ENCODE measurements around the gene HIC1. TPM values are rescaled to one million over a fixed set of nuclear protein-coding genes. Genes with fewer than 3 reads are reported as not detected.
A peak's percentile ranks its signal among the peaks of the same experiment; 100 is the strongest.

The HIC1 gene
- polyA plus RNA-seq, 1 experiment: 15.1 TPM

DNA sequence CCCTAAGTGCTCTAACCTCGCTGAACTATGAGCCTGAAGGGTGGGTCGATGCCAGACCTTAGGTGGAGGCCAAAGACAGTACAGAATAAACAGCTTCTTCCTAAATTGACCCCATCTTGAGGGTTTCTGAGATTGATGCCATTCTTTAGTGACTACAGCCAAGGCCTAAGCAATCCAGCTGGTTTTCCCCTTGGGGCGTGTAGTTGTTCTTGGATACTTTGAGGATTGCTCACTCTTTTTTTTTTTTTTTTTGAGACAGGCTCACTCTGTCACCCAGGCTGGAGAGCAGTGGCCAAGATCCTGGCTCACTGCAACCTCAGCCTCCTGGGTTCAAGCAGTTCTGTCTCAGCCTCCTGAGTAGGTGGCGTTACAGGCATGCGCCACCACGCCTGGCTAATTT is 11.1 kb upstream of the HIC1 start:
- ChIA-PET POLR2A (interaction anchor here (0.5 to 0.7 kb wide), 2 partner anchors 24 to 401 kb away, joined by 7 to 11 read pairs; no protein-coding TSS in a partner anchor), CTCF (interaction anchor here (0.6 to 2.0 kb wide), 3 partner anchors 135 to 438 kb away, joined by 3 to 6 read pairs (median 4); no protein-coding TSS in a partner anchor)
- Histone ChIP-seq H3K36me3 (ENCODE audit: control insufficient read depth, insufficient read depth, low read length) (peaks cover 10% of the 10 kb centered on the region), H3K4me3 (ENCODE audit: low read depth, low read length) (no peak overlapping the region), H3K27me3 (ENCODE audit: control insufficient read depth, insufficient read depth, low read length) (no peaks in the 10 kb centered on the region)
- TF ChIP-seq CTCF (IDR thresholded peaks at IDR 0.05; ENCODE audit: insufficient read depth, low read depth, low read length): no peak
- no peak for DNase-seq (ENCODE audit: low read depth)

DNA sequence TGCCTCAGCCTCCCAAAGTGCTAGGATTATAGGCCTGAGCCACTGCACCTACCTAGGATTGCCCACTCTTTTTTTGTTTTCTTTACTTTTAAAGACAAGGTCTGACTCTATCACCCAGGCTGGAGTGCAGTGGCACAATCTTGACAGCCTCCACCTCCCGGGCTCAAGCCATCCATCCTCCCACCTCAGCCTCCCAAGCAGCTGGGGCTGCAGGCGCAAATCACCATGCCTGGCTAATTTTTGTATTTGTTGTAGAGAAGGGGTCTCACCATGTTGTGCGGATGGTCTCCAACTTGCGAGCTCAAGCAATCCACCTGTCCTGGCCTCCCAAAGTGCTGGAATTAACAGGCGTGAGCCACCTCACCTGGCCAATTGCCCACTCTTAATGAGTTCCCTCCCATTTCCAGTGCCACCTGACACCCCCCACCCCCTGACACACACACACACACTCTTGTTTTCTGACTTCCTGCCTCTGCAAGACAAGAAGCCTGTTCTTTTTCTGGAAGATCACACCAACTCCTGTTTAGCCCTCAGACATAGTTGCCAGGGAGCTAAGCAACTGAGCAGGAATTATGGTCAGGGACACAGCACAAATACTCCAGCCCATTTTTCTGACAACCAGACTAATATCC is 10.5 kb upstream of the HIC1 start:
- ChIA-PET CTCF (interaction anchor here (2.0 kb wide), 1 partner anchor 135 kb away, joined by 6 read pairs; no protein-coding TSS in a partner anchor), POLR2A (no interaction called here)
- H3K36me3 ChIP-seq (ENCODE audit: control insufficient read depth, insufficient read depth, low read length): peaks cover 10% of the 10 kb centered on the region
- H3K27me3 ChIP-seq (ENCODE audit: control insufficient read depth, insufficient read depth, low read length): no peaks in the 10 kb centered on the region
- no peak overlapping the region for H3K4me3 ChIP-seq (ENCODE audit: low read depth, low read length)
- DNase-seq (ENCODE audit: low read depth): no peak
- TF ChIP-seq CTCF (IDR thresholded peaks at IDR 0.05; ENCODE audit: insufficient read depth, low read depth, low read length): no peak

GRCh38 chr17:2047590-2047989 is 7.3 kb upstream of the HIC1 start:
- no peak for DNase-seq (ENCODE audit: low read depth)
- POLR2A ChIA-PET: no interaction called here

DNA sequence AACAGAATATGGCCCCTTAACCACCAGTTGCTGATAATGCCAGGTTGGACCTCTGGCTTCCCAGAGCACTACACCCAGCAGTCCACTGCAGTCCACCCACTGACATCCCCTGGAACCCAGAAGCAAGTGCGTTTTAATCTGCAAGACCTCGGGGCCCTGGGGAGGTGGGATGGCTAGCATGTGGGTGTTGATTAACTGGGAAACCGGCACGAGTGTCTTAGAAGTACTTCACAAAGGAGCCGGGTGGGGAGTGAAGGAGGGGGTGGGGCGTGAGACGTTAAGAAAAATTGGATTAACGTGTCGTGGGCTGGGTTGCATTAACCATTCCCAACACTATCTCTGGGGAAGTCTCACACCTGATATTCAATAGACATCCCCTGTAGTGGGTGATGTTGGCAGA is 6.1 kb upstream of the HIC1 start:
- DNase-seq (ENCODE audit: low read depth): no peak
- CTCF ChIA-PET: interaction anchor here (0.6 to 1.5 kb wide), 6 partner anchors 11 to 234 kb away, joined by 3 to 4 read pairs (median 3); no protein-coding TSS in a partner anchor
- POLR2A ChIA-PET: no interaction called here
- Histone ChIP-seq H3K36me3 (ENCODE audit: control insufficient read depth, insufficient read depth, low read length) (peaks cover 1% of the 10 kb centered on the region; the same call in 1 of the 2 replicates), H3K27me3 (ENCODE audit: control insufficient read depth, insufficient read depth, low read length) (no peaks in the 10 kb centered on the region), H3K4me3 (ENCODE audit: low read depth, low read length) (peak overlapping the region; percentile 55)
- no peak for TF ChIP-seq CTCF (IDR thresholded peaks at IDR 0.05; ENCODE audit: insufficient read depth, low read depth, low read length)

More at GRCh38 chr17:2047590-2047989, 7.3 kb upstream of the HIC1 start:
- Histone ChIP-seq H3K27me3 (ENCODE audit: control insufficient read depth, insufficient read depth, low read length) (no peaks in the 10 kb centered on the region), H3K4me3 (ENCODE audit: low read depth, low read length) (no peak overlapping the region), H3K36me3 (ENCODE audit: control insufficient read depth, insufficient read depth, low read length) (peaks cover 7% of the 10 kb centered on the region)
- CTCF ChIA-PET: interaction anchor here (1.2 to 1.9 kb wide), 4 partner anchors 10 to 197 kb away, joined by 3 to 7 read pairs (median 4); no protein-coding TSS in a partner anchor
- TF ChIP-seq CTCF (IDR thresholded peaks at IDR 0.05; ENCODE audit: insufficient read depth, low read depth, low read length): no peak

- ChIA-PET POLR2A (no interaction called here), CTCF (interaction anchor here (0.6 to 2.4 kb wide), 4 partner anchors 139 to 233 kb away, joined by 3 to 27 read pairs (median 4); no protein-coding TSS in a partner anchor)
- TF ChIP-seq CTCF (IDR thresholded peaks at IDR 0.05; ENCODE audit: insufficient read depth, low read depth, low read length): no peak
- peak overlapping the region; percentile 55 for H3K4me3 ChIP-seq (ENCODE audit: low read depth, low read length)
- no peaks in the 10 kb centered on the region for H3K36me3 ChIP-seq (ENCODE audit: control insufficient read depth, insufficient read depth, low read length)
- H3K27me3 ChIP-seq (ENCODE audit: control insufficient read depth, insufficient read depth, low read length): no peaks in the 10 kb centered on the region
- DNase-seq (ENCODE audit: low read depth): no peak
Measured at GRCh38 chr17:2049333-2050299, 5.3 kb upstream of the HIC1 start.

Data from BJ (cell line).